ENCODE measurements around the gene RBFOX2. TPM values are rescaled to one million over a fixed set of nuclear protein-coding genes. Genes with fewer than 3 reads are reported as not detected.
"Not testable (repeated sequence)": the region's sequence is repeated elsewhere in the genome, so short reads cannot be mapped to it uniquely, and the experiment has no call there.

The RBFOX2 gene
- polyA plus RNA-seq, 1 experiment, result 222 TPM

GRCh38 chr22:36026741-36027140 lies 1.9 kb downstream of the RBFOX2 start:
- Histone ChIP-seq H3K4me3 (ENCODE audit: low read depth, low read length) (peak overlapping the region; percentile 97), H3K27me3 (ENCODE audit: control insufficient read depth, insufficient read depth, low read length) (no peaks in the 10 kb centered on the region), H3K36me3 (ENCODE audit: control insufficient read depth, insufficient read depth, low read length) (peaks cover 2% of the 10 kb centered on the region; the same call in 1 of the 2 replicates)
- TF ChIP-seq, protein P1, sequence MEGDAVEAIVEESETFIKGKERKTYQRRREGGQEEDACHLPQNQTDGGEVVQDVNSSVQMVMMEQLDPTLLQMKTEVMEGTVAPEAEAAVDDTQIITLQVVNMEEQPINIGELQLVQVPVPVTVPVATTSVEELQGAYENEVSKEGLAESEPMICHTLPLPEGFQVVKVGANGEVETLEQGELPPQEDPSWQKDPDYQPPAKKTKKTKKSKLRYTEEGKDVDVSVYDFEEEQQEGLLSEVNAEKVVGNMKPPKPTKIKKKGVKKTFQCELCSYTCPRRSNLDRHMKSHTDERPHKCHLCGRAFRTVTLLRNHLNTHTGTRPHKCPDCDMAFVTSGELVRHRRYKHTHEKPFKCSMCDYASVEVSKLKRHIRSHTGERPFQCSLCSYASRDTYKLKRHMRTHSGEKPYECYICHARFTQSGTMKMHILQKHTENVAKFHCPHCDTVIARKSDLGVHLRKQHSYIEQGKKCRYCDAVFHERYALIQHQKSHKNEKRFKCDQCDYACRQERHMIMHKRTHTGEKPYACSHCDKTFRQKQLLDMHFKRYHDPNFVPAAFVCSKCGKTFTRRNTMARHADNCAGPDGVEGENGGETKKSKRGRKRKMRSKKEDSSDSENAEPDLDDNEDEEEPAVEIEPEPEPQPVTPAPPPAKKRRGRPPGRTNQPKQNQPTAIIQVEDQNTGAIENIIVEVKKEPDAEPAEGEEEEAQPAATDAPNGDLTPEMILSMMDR (IDR thresholded peaks at IDR 0.05; ENCODE audit: insufficient read depth, low read depth, low read length), result no peak
- POLR2A ChIA-PET, result interaction anchor here (0.6 kb wide), 1 partner anchor 17 kb away, joined by 8 read pairs; no protein-coding TSS in a partner anchor
- no peak for DNase-seq (ENCODE audit: low read depth)
- CTCF ChIA-PET, result interaction anchor here (0.6 to 10.6 kb wide), 5 partner anchors 11 to 154 kb away, joined by 3 to 64 read pairs (median 6); no protein-coding TSS in a partner anchor

DNA sequence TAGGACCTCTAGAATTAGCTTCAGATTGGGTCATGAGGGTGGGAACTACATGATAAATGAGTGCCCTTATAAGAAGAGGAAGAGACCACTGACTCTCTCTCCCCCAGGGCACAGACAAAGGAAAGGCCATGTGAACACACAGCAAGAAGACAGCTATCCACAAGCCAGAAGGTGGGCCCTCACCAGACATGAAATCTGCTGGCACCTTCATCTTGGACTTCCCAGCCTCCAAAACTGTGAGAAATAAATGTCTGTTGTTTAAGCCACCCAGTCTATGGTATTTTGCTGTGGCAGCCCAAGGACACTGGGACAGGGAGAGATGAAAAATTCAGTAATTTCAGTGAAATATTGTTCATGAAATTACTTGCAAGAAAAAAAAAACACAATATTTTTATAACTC lies 5.9 kb downstream of the RBFOX2 start:
- peaks cover 2% of the 10 kb centered on the region; the same call in 1 of the 2 replicates for H3K36me3 ChIP-seq (ENCODE audit: control insufficient read depth, insufficient read depth, low read length)
- DNase-seq (ENCODE audit: low read depth), result no peak
- POLR2A ChIA-PET, result interaction anchor here (0.5 to 0.6 kb wide), 2 partner anchors 57 to 75 kb away, joined by 5 to 13 read pairs; no protein-coding TSS in a partner anchor

GRCh38 chr22:36022162-36022561 lies 6.5 kb downstream of the RBFOX2 start:
- peak; percentile 26 for DNase-seq (ENCODE audit: low read depth)
- ChIA-PET CTCF (interaction anchor here (2.7 to 3.7 kb wide), 2 partner anchors 44 to 91 kb away, joined by 12 to 18 read pairs; no protein-coding TSS in a partner anchor), POLR2A (interaction anchor here (0.5 to 0.6 kb wide), 2 partner anchors 57 to 75 kb away, joined by 5 to 13 read pairs; no protein-coding TSS in a partner anchor)

More for the DNA sequence above, 5.9 kb downstream of the RBFOX2 start:
- CTCF ChIA-PET, result interaction anchor here (2.7 to 3.7 kb wide), 2 partner anchors 43 to 92 kb away, joined by 12 to 18 read pairs; no protein-coding TSS in a partner anchor
- H3K27me3 ChIP-seq (ENCODE audit: control insufficient read depth, insufficient read depth, low read length), result no peaks in the 10 kb centered on the region
- H3K4me3 ChIP-seq (ENCODE audit: low read depth, low read length), result no peak overlapping the region
- TF ChIP-seq, protein P1 (IDR thresholded peaks at IDR 0.05; ENCODE audit: insufficient read depth, low read depth, low read length), result no peak

DNA sequence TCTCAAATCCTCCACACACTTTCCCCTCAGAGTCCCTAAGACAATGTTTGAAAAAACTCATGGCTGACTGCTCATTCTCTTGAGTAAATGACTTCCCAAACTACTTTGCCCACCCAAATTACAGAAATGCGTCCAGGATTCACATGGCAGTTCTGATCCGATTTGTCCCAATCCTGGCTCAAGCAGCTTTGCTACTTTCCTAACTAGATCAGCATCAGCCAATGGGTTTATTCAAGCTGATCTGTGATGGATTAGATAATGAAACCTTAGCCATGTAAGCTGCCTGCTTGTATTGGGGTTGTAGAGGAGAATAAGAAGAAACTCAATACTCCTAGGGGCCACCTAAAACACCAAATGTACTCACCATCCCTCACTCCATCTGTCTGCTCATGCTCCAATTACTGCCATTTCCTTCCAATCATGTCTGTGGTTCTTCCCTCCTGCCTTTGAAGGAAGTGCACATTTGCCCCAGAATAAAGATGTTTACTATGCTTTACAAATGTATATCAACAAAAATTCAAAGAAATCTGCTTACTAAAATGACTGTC lies 6.9 kb downstream of the RBFOX2 start:
- H3K36me3 ChIP-seq (ENCODE audit: control insufficient read depth, insufficient read depth, low read length), result peaks cover 2% of the 10 kb centered on the region; the same call in 1 of the 2 replicates
- H3K4me3 ChIP-seq (ENCODE audit: low read depth, low read length), result no peak overlapping the region
- ChIA-PET CTCF (interaction anchor here (0.8 to 3.7 kb wide), 3 partner anchors 8 to 91 kb away, joined by 3 to 18 read pairs (median 12); no protein-coding TSS in a partner anchor), POLR2A (no interaction called here)
- DNase-seq (ENCODE audit: low read depth), result no peak
- no peaks in the 10 kb centered on the region for H3K27me3 ChIP-seq (ENCODE audit: control insufficient read depth, insufficient read depth, low read length)
- TF ChIP-seq, protein P1 (IDR thresholded peaks at IDR 0.05; ENCODE audit: insufficient read depth, low read depth, low read length), result no peak

More at GRCh38 chr22:36022162-36022561, 6.5 kb downstream of the RBFOX2 start:
- H3K27me3 ChIP-seq (ENCODE audit: control insufficient read depth, insufficient read depth, low read length), result no peaks in the 10 kb centered on the region
- TF ChIP-seq, protein P1 (IDR thresholded peaks at IDR 0.05; ENCODE audit: insufficient read depth, low read depth, low read length), result no peak
- H3K36me3 ChIP-seq (ENCODE audit: control insufficient read depth, insufficient read depth, low read length), result peaks cover 2% of the 10 kb centered on the region; the same call in 1 of the 2 replicates
- H3K4me3 ChIP-seq (ENCODE audit: low read depth, low read length), result no peak overlapping the region

GRCh38 chr22:36020865-36021264 lies 7.8 kb downstream of the RBFOX2 start:
- CTCF ChIA-PET; DNase-seq (ENCODE audit: low read depth); POLR2A ChIA-PET; H3K4me3 ChIP-seq (ENCODE audit: low read depth, low read length); H3K36me3 ChIP-seq (ENCODE audit: control insufficient read depth, insufficient read depth, low read length); H3K27me3 ChIP-seq (ENCODE audit: control insufficient read depth, insufficient read depth, low read length): not testable (repeated sequence)
